HCT116 (cell line): ENCODE data around the gene GAB2. TPM values are rescaled to one million over a fixed set of nuclear protein-coding genes. Genes with fewer than 3 reads are reported as not detected.
A peak's percentile ranks its signal among the peaks of the same experiment; 100 is the strongest.

ENCODE experiments used
- ATAC-seq: fragments of 200-7000 bp; cut with Tn5 transposase; 2 replicates; pipeline ENCODE4 v1.9.1; 2020; ENCODE audit warnings: mild to moderate bottlenecking, moderate library complexity
- BruUV-seq: library from RNA; stranded (reverse); fragments of 400-500 nt; replicated peaks from 2 replicates; lab custom pipeline; 2021; lab: Mats Ljungman, UMichigan
- CTCF ChIA-PET: fragments of 300-600 bp; sonication (Branson Sonifier 250); formaldehyde crosslinking; loops from one replicate; lab custom pipeline; 2021; ENCODE audit warnings: antibody characterized with exemption; lab: Charles Lee
- POLR2A ChIA-PET: fragments of 300-600, 350-600 bp; sonication (Branson Sonifier 250); formaldehyde crosslinking; loops from one replicate; lab custom pipeline; 2021; ENCODE audit warnings: antibody characterized with exemption; lab: Charles Lee
- RAD21 ChIA-PET, 2 experiments: fragments of 300-600 bp; sonication (Branson Sonifier 250); formaldehyde crosslinking; loops; one replicate each; lab custom pipeline; 2023; ENCODE audit warnings: low total read pairs in 2 of 2; ENCODE audit not compliant: uncharacterized antibody in 2 of 2, unreplicated experiment in 2 of 2, low non-redundant PET in 1 of 2; lab: Charles Lee
- DNase-seq: peaks from one replicate; pipeline ENCODE4 v3.0.0-alpha.2; 2010; ENCODE audit warnings: low read depth, low spot score
- H2AFZ ChIP-seq: fragments of 200-600 bp; shearing (Covaris generic), sonication (generic); 2 replicates; pipeline ENCODE4 v1.6.1; 2017; ENCODE audit warnings: low read depth, mixed run types, mixed read lengths, antibody characterized with exemption, low read length; ENCODE audit not compliant: poor library complexity, severe bottlenecking
- H3K27ac ChIP-seq: 2 replicates; pipeline ENCODE4 v1.5.1; 2012; ENCODE audit warnings: low read depth, low read length
- H3K27me3 ChIP-seq: fragments of 200-600 bp; sonication (generic); 2 replicates; pipeline ENCODE4 v1.6.1; 2016; ENCODE audit warnings: mixed run types, low read length, mixed read lengths; ENCODE audit not compliant: insufficient read depth
- H3K36me3 ChIP-seq, 2 experiments: fragments of 200-500 bp in 1 of 2; fragments of 200-600 bp in 1 of 2; sonication (Bioruptor generic) in 1 of 2; sonication (generic) in 1 of 2; 2 replicates each; pipeline versions ENCODE4 v1.5.1 to v1.6.1; 2014 to 2016; ENCODE audit warnings: low read length in 2 of 2, inconsistent platforms in 1 of 2, mixed read lengths in 1 of 2, mixed run types in 1 of 2; ENCODE audit not compliant: insufficient read depth in 2 of 2, control insufficient read depth in 1 of 2
- H3K4me1 ChIP-seq, 2 experiments: fragments of 200-600 bp in 1 of 2; sonication (generic) in 1 of 2; 2 replicates each; pipeline versions ENCODE4 v1.5.1 to v1.6.1; 2012 to 2017; ENCODE audit warnings: low read length in 2 of 2, inconsistent platforms in 1 of 2, mild to moderate bottlenecking in 1 of 2, mixed read lengths in 1 of 2, mixed run types in 1 of 2, moderate library complexity in 1 of 2; ENCODE audit not compliant: insufficient read depth in 2 of 2, control insufficient read depth in 1 of 2
- H3K4me2 ChIP-seq: fragments of 200-600 bp; sonication (generic); 2 replicates; pipeline ENCODE4 v1.6.1; 2017; ENCODE audit warnings: mixed run types, low read length, mixed read lengths
- H3K4me3 ChIP-seq, 2 experiments: fragments of 200-600 bp in 1 of 2; sonication (generic) in 1 of 2; replicated peaks in 1 of 2; 2 replicates each; pipeline ENCODE4 v1.5.1; 2011 to 2016; ENCODE audit warnings: low read length in 2 of 2, control low read depth in 1 of 2, low read depth in 1 of 2, mild to moderate bottlenecking in 1 of 2, mixed read lengths in 1 of 2, mixed run types in 1 of 2
- H3K79me2 ChIP-seq: fragments of 200-600 bp; sonication (generic); 2 replicates; pipeline ENCODE4 v1.6.1; 2017; ENCODE audit warnings: mild to moderate bottlenecking, mixed run types, low read length, moderate library complexity, mixed read lengths; ENCODE audit not compliant: insufficient read depth
- H3K9ac ChIP-seq: fragments of 200-600 bp; sonication (generic); 2 replicates; pipeline ENCODE4 v1.6.1; 2016; ENCODE audit warnings: low read length, mixed read lengths
- H3K9me2 ChIP-seq: fragments of 200-600 bp; sonication (generic), shearing (Covaris generic); 2 replicates; pipeline ENCODE4 v1.6.1; 2017; ENCODE audit warnings: mixed run types, mild to moderate bottlenecking, moderate library complexity; ENCODE audit not compliant: insufficient read depth
- H3K9me3 ChIP-seq, 2 experiments: fragments of 200-500 bp in 1 of 2; fragments of 200-600 bp in 1 of 2; sonication (Bioruptor generic) in 1 of 2; sonication (generic) in 1 of 2; 2 replicates each; pipeline ENCODE4 v1.6.1; 2014 to 2017; ENCODE audit warnings: low read length in 2 of 2, mixed read lengths in 2 of 2, inconsistent platforms in 1 of 2, low read depth in 1 of 2, mild to moderate bottlenecking in 1 of 2, mixed run types in 1 of 2, moderate library complexity in 1 of 2; ENCODE audit not compliant: control insufficient read depth in 1 of 2, insufficient read depth in 1 of 2
- H4K20me1 ChIP-seq: fragments of 200-600 bp; sonication (generic), shearing (Covaris generic); 2 replicates; pipeline ENCODE4 v1.6.1; 2017; ENCODE audit warnings: mixed run types, mild to moderate bottlenecking, moderate library complexity; ENCODE audit not compliant: insufficient read depth
- CBX3 ChIP-seq: IDR thresholded peaks from 2 replicates; pipeline ENCODE4 v1.6.1; 2012; ENCODE audit warnings: low read depth
- CEBPB ChIP-seq: IDR thresholded peaks from 2 replicates; pipeline ENCODE4 v1.6.1; 2012; ENCODE audit warnings: low read depth
- CTCF ChIP-seq, 3 experiments: fragments of 200-600 bp in 1 of 3; sonication (generic) in 1 of 3; IDR thresholded peaks in 2 of 3; conservative IDR thresholded peaks in 1 of 3; 2 replicates each; pipeline ENCODE4 v1.5.1; 2012 to 2017; ENCODE audit warnings: low read depth in 2 of 3, low read length in 2 of 3, antibody characterized with exemption in 1 of 3, borderline replicate concordance in 1 of 3, control low read depth in 1 of 3, mild to moderate bottlenecking in 1 of 3, mixed read lengths in 1 of 3, mixed run types in 1 of 3, moderate library complexity in 1 of 3; ENCODE audit not compliant: insufficient read depth in 1 of 3
- EGR1 ChIP-seq: IDR thresholded peaks from 2 replicates; pipeline ENCODE4 v1.6.1; 2012; ENCODE audit warnings: low read depth
- ELF1 ChIP-seq: IDR thresholded peaks from 2 replicates; pipeline ENCODE4 v1.6.1; 2012; ENCODE audit warnings: low read depth, borderline replicate concordance
- EZH2 ChIP-seq: fragments of 200-600 bp; sonication (generic); IDR thresholded peaks from 2 replicates; pipeline ENCODE4 v1.6.1; 2017; ENCODE audit warnings: antibody characterized with exemption, mixed run types
- FOSL1 ChIP-seq: IDR thresholded peaks from 2 replicates; pipeline ENCODE4 v1.6.1; 2012; ENCODE audit warnings: low read depth
- JUND ChIP-seq: IDR thresholded peaks from 2 replicates; pipeline ENCODE4 v1.6.1; 2012
- MAX ChIP-seq: IDR thresholded peaks from 2 replicates; pipeline ENCODE4 v1.6.1; 2012
- POLR2A ChIP-seq: IDR thresholded peaks from 2 replicates; pipeline ENCODE4 v1.7.0; 2011; ENCODE audit warnings: borderline replicate concordance; ENCODE audit not compliant: insufficient read depth, insufficient read length; ENCODE audit errors: extremely low read depth
- POLR2AphosphoS5 ChIP-seq: IDR thresholded peaks from 2 replicates; pipeline ENCODE4 v1.6.1; 2011; ENCODE audit warnings: mild to moderate bottlenecking, low read depth, low read length, moderate library complexity
- SP1 ChIP-seq: IDR thresholded peaks from 2 replicates; pipeline ENCODE4 v1.6.1; 2012; ENCODE audit warnings: low read depth
- SRF ChIP-seq: IDR thresholded peaks from 2 replicates; pipeline ENCODE4 v1.6.1; 2012; ENCODE audit warnings: low read depth
- YY1 ChIP-seq: IDR thresholded peaks from 2 replicates; pipeline ENCODE4 v1.6.1; 2011; ENCODE audit warnings: low read length, low read depth, moderate library complexity, mild to moderate bottlenecking; ENCODE audit not compliant: insufficient replicate concordance; ENCODE audit errors: extremely low read depth
- ZBTB33 ChIP-seq: IDR thresholded peaks from 2 replicates; pipeline ENCODE4 v1.6.1; 2011; ENCODE audit warnings: mild to moderate bottlenecking, low read length, moderate library complexity; ENCODE audit not compliant: insufficient replicate concordance; ENCODE audit errors: extremely low read depth
- ZFX ChIP-seq: fragments of 450-650 bp; IDR thresholded peaks from 2 replicates; pipeline ENCODE4 v1.6.1; 2017
- ZNF274 ChIP-seq: fragments of 200-500 bp; sonication (Bioruptor generic); IDR thresholded peaks from 2 replicates; pipeline ENCODE4 v1.6.1; 2014; ENCODE audit warnings: mild to moderate bottlenecking, low read depth, low read length, inconsistent platforms
- intact Hi-C: fragments of 100-400 bp; cut with micrococcal nuclease; formaldehyde crosslinking; loops from 2 replicates; pipeline ENCODE4 v1.10.0; 2022
- total RNA-seq: library from RNA; stranded (reverse); gene quantifications from one replicate; pipeline ENCODE4 v1.2.1, GENCODE V29; 2021; ENCODE audit not compliant: unreplicated experiment

The GAB2 gene
- total RNA-seq, 1 experiment from 2014 or later: 1.9 TPM

GRCh38 chr11:78419327-78419726, 1.7 kb upstream of the GAB2 start (continued):
- TF ChIP-seq ZBTB33: no peak
- TF ChIP-seq ZFX: no peak

GRCh38 chr11:78418584-78419211, 1.1 kb upstream of the GAB2 start:
- intact Hi-C loops: no loop called here
- Histone ChIP-seq H3K9ac (no peak overlapping the region), H3K9me2 (no peaks in the 10 kb centered on the region), H3K27me3 (no peaks in the 10 kb centered on the region), H3K4me2 (peak overlapping the region; percentile 80), H4K20me1 (no peaks in the 10 kb centered on the region), H2AFZ (no peak overlapping the region), H3K36me3 (no peaks in the 10 kb centered on the region), H3K4me3 (no peak overlapping the region), H3K4me1 (peaks cover 5 to 19% of the 10 kb centered on the region in 2 experiments; a peak in 3 of 4 replicates), H3K79me2 (no peaks in the 10 kb centered on the region), H3K9me3 (no peaks in the 10 kb centered on the region), H3K27ac (no peak overlapping the region)
- DNase-seq (no peak), ATAC-seq (no peak)
- ChIA-PET RAD21 (no interaction called here), CTCF (interaction anchor here (1.6 kb wide), 1 partner anchor 14 kb away, joined by 6 read pairs; no protein-coding TSS in a partner anchor), POLR2A (no interaction called here)
- no TSS peak for BruUV-seq
- TF ChIP-seq ZBTB33 (no peak), ZFX (no peak), CTCF (IDR thresholded peaks at IDR 0.05 in 2 of 3, conservative IDR thresholded peaks at IDR 0.05 in 1 of 3; ENCODE audit: borderline replicate concordance in 1 of 3, insufficient read depth in 1 of 3, low read depth in 2 of 3, low read length in 2 of 3) (no peak), POLR2AphosphoS5 (no peak), SRF (no peak), EZH2 (no peak), FOSL1 (no peak), JUND (no peak), CBX3 (no peak), POLR2A (no peak), MAX (no peak), SP1 (no peak), EGR1 (no peak), ELF1 (no peak), ZNF274 (no peak), YY1 (no peak), CEBPB (no peak)
